ENCODE data around the gene PTPRT.

- TF ChIP-seq POLR2A (IDR thresholded peaks at IDR 0.05; ENCODE audit: extremely low read depth, insufficient read length) (no peak), CTCF (IDR thresholded peaks at IDR 0.05; ENCODE audit: low read depth, low read length) (no peak)
Measured at GRCh38 chr20:43032459-43032858, 157.2 kb downstream of the PTPRT start.

All from NB4 (cell line).